HG03066 (cell line): ENCODE data around the gene CRYZ.

Source experiments
- ATAC-seq: cut with Tn5 transposase; IDR thresholded peaks from one replicate; pipeline ENCODE4 v1.9.1; 2021; ENCODE audit warnings: low read depth; ENCODE audit not compliant: unreplicated experiment

Gene CRYZ

GRCh38 chr1:74732071-74732946 is 541 bp downstream of the CRYZ start:
- ATAC-seq = peak; percentile 6

DNA sequence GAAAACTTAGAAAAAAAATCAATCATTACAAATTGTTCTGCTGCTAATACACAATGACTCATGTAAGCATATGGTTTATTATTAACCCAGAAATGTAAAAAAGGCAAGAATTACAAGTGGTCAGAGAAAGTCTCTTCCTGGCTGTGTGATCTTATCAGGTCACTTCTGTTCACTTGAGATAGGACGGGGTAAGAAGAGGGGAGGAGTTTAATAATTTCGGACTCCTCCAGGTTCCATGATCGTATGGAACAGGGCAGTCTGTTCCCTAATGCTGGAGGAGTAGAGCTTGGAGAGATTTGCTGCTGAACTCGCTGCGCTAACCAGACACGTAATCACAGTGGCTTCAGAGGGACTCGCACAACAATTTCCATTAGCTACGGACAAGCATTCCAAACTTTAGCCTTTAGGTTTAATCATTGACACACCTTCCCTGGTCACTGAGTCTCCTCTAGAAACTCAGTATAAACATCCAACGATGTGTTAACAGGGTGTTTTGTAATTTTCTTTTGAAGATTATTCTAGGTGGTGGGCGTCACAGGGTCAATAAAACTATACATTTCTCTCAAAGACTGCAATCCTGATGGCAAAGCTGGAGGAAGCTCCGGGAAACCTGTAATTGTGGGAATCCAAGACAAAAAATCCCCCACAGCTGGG is 1.3 kb downstream of the CRYZ start:
- ATAC-seq = peak; percentile 24

DNA sequence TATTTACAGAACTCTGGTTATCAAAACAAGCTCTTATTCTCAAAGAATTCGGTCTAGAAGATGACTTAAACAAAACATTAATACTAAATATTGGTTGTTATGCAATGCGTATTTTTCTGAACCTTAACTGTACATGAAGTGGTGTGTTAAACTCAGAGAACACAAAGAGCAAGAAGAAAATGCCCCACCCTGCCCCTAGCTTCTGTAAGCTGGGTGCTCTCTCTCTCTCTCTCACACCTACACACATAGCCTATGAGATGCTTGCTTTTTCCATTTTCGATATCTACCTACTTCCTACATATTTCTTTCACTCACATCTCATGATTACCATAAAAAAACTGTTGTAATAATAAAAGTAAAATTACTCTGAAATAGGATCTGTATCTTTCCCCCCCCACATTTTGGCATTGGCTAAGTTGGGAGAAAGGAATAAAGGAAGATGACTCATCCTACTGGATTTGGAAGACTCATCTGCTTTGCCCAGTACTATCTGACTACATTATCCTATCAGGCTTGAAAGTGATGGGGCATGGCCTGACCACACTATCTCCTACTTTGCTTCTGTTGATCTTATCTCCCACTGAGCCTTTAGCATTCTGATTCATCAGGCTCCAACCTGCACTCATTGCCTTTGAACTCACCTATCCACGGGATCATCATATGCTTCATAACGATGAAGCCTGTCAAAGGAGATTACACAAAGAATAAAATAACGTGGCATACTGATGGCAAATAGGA is 2.9 kb downstream of the CRYZ start:
- ATAC-seq = no peak

DNA sequence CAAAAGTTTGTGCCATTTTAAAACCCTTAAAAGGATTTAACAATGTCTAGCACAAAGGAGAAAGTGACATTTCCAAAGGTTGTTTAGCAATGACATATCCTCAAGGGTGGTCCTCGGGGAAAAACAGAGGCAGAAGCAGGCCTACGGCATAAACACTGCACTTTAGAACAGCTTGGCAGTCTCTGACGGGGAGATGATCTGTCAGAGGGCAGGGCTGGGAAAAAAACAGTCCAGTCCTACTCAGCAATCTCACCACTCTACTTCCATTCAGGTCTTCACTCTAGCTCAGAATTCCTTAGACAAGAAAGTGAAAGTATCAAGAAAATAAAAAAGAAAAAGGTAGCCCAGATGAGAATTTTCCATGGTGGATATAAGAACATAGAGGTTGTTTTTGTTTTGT is 4.1 kb downstream of the CRYZ start:
- ATAC-seq = no peak

DNA sequence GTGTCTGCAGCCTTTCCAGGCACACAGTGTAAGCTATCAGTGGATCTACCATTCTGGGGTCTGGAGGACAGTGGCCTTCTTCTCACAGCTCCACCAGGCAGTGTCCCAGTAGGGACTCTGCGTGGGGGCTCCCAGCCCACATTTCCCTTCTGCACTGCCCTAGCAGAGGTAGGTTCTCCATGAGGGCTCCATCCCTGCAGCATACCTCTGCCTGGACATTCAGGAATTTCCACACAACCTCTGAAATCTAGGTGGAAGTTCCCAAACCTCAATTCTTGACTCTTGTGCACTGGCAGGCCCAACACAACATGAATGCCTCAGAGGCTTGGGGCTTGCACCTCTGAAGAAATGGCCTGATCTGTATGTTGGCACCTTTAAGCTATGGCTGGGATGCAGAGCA is 6.8 kb downstream of the CRYZ start:
- ATAC-seq = no peak

DNA sequence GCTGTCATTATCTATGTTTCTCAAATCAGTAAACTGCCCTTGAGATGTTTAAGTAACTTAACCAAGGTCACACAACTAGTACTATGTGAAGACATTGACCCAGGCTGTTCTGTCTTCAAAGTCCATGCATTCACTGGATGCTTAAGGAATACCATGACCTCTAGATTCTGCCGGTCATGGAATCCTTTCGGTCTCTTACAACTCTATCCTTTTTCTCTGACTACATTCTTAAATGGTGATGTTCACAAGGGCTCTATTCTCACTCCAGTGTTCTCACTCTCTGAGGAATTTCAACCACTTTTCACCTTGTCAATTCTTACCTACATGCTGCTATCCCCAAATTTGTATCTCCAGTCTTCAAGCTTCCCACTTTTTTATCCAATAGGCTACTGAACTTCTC is 15.2 kb downstream of the CRYZ start:
- no peak for ATAC-seq

- no peak for ATAC-seq
These were observed 16.0 kb downstream of the CRYZ start for GRCh38 chr1:74716822-74717221.

DNA sequence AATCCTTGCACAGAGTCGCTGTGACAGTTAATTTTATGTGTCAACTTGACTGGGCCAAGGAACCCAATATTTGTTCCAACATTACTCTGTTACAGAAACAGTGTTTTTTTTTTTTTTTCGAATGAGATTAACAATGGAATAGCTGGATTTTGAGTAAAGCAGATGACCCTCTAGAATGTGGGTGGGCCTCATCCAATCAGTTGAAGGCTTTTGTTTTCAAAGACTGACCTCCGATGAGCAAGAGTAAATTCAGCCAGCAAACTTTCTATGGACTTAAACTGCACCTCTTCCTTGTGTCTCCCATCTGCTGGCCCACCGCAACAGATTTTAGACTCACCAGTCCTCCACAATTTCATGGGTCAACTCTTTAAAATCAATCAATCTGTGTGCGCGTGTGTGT is 17.0 kb downstream of the CRYZ start:
- ATAC-seq = no peak

GRCh38 chr1:74715236-74715502 is 17.7 kb downstream of the CRYZ start:
- no peak for ATAC-seq

- ATAC-seq = peak; percentile 70
These were observed 18.2 kb downstream of the CRYZ start for GRCh38 chr1:74714429-74715235.

- no peak for ATAC-seq
These were observed 19.0 kb downstream of the CRYZ start for GRCh38 chr1:74713849-74714248.

GRCh38 chr1:74712881-74713280 is 20.0 kb downstream of the CRYZ start:
- ATAC-seq = no peak

GRCh38 chr1:74703386-74704182 is 29.3 kb downstream of the CRYZ start:
- ATAC-seq = no peak

DNA sequence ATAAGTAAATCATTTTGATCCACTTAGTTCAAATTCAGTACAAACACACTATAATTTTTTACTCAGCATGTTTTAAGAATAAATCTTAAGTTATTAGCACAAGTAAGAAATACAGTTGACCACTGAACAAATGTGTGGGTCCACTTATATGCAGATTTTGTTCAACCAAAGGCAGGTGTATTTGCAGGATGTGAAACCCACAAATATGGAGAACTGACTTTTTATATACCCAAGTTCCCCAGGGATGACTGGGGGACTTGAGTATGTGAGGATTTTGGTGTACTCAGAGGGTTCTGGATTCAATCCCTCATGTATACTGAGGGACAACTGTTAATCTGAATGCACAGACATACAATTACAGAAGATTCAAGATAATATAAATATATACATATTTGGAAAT is 33.5 kb downstream of the CRYZ start:
- no peak for ATAC-seq

DNA sequence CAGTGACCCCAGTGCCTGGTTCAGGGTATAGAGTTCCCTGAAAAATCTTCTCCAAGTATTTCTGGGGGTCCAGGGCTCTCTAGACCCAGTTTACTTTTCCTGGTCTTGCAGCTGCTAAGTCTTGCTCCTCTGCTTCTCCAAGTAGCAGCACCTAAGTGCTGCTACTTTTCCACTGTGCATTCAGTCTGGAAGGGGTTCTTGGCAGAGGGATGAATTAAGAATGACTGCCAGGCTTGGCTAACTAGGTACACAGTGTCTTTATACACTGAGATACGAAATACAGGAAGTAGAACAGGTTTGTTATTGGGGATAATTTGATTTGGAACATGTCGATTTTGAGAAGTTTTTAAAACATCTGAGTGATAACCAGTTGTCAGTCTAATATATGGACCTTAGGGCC is 35.0 kb downstream of the CRYZ start:
- ATAC-seq = no peak

DNA sequence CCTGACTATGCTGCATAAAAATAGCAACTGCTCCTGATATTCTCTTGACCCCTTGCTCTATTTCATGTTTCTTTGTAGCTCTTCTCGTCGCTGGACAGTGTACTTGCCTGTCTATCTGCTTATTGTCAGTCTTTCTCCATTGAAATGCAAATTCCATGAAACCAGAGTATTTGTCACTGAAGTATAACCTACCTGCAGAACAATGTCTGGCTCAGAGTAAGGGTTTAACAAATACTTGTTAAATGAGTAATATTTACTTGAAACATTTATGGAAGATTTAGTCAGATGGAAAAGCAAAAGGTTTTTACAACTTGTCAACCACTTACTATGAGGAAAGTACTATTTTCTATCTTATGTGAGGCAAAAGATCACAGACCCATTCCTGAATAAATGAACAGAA is 39.4 kb downstream of the CRYZ start:
- no peak for ATAC-seq

DNA sequence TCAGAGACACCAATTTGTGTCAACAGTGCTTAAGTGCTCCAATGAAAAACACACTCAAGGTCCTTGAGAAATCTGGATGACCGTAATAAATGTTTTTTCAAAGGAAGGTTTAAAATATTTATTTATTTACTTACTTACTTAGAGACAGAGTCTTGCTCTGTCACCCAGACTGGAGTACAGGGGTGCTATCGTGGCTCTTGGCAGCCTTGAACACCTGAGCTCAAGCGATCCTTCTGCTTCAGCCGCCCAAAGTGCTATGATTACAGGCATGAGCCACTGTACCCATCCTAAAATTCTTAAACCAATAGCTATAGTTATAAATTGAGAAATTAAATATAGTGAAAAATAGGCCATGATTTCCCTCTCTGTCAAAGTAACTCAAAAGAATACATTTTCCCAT is 41.9 kb downstream of the CRYZ start:
- no peak for ATAC-seq

GRCh38 chr1:74690364-74690696 is 42.5 kb downstream of the CRYZ start:
- no peak for ATAC-seq

- no peak for ATAC-seq
These were observed 43.1 kb downstream of the CRYZ start for GRCh38 chr1:74689621-74690363.

GRCh38 chr1:74686928-74687327 is 45.9 kb downstream of the CRYZ start:
- no peak for ATAC-seq
